ENCODE measurements around the gene KLHL6. TPM values are rescaled to one million over a fixed set of nuclear protein-coding genes. Genes with fewer than 3 reads are reported as not detected.

The KLHL6 gene
- total RNA-seq, 4 donors from 2014 or later: 0.10 to 1.4 (median 0.39) TPM

DNA sequence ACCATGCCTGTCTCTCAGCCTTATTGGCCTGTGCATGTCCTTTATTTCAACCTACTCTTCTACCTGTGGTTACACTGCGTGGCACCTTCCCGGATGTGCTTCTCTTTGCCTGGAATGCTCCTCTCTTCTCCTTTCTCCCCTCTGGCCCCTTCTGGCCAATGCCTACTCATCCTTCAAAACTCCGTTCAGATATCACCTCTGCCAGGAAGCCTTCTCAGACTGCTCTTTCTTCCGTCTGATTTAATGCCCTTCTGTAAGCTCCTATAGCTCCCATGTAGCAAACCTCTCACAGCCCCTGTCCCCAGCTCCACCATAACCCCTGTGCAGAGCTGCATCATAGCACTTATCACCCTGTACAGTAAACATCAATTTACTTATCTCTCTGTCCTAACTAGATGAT lies 13.2 kb downstream of the KLHL6 start:
- TF ChIP-seq POLR2AphosphoS5 (IDR thresholded peaks at IDR 0.05) (no peak), POLR2A (IDR thresholded peaks at IDR 0.05) (no peak), EP300 (IDR thresholded peaks at IDR 0.05) (no peak)
- TF ChIP-seq, protein P1, sequence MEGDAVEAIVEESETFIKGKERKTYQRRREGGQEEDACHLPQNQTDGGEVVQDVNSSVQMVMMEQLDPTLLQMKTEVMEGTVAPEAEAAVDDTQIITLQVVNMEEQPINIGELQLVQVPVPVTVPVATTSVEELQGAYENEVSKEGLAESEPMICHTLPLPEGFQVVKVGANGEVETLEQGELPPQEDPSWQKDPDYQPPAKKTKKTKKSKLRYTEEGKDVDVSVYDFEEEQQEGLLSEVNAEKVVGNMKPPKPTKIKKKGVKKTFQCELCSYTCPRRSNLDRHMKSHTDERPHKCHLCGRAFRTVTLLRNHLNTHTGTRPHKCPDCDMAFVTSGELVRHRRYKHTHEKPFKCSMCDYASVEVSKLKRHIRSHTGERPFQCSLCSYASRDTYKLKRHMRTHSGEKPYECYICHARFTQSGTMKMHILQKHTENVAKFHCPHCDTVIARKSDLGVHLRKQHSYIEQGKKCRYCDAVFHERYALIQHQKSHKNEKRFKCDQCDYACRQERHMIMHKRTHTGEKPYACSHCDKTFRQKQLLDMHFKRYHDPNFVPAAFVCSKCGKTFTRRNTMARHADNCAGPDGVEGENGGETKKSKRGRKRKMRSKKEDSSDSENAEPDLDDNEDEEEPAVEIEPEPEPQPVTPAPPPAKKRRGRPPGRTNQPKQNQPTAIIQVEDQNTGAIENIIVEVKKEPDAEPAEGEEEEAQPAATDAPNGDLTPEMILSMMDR (IDR thresholded peaks at IDR 0.05): no peak
- Histone ChIP-seq H3K9me3 (no peaks in the 10 kb centered on the region), H3K4me3 (no peak overlapping the region), H3K27me3 (no peaks in the 10 kb centered on the region), H3K36me3 (no peaks in the 10 kb centered on the region), H3K27ac (no peak overlapping the region), H3K4me1 (no peaks in the 10 kb centered on the region)
- WGBS: 87% methylated on average over 4 of the region's 4 CpGs
- no peak for DNase-seq (ENCODE audit: low spot score in 2 of 2)

DNA sequence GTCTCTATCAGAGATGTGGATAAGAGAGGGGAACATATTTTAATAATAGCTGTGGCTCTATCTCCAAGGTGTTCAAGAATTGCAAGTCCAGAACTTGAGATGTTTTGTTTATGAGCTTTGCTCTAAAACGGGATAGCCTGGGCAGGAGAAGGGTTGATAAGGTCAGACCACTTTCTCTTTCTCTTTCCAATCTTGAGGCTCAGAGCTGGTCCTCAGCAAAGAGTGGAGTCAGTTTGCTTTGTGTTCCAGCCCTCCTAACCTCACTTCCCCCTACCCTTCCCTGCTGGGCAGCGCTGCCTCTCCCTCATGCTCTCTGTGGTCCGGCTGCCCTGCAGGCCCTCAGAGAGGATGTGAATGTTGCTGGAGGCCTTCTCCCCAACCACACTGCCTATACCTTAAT lies 13.8 kb downstream of the KLHL6 start:
- Histone ChIP-seq H3K9me3 (no peaks in the 10 kb centered on the region), H3K4me3 (no peak overlapping the region), H3K4me1 (no peaks in the 10 kb centered on the region), H3K27ac (no peak overlapping the region), H3K36me3 (no peaks in the 10 kb centered on the region), H3K27me3 (no peaks in the 10 kb centered on the region)
- TF ChIP-seq EP300 (IDR thresholded peaks at IDR 0.05): no peak
- no peak for TF ChIP-seq POLR2A (IDR thresholded peaks at IDR 0.05)
- TF ChIP-seq, protein P1 (IDR thresholded peaks at IDR 0.05): no peak
- TF ChIP-seq POLR2AphosphoS5 (IDR thresholded peaks at IDR 0.05): no peak
- WGBS: 67% methylated on average over 3 of the region's 3 CpGs
- no peak for DNase-seq (ENCODE audit: low spot score in 2 of 2)

DNA sequence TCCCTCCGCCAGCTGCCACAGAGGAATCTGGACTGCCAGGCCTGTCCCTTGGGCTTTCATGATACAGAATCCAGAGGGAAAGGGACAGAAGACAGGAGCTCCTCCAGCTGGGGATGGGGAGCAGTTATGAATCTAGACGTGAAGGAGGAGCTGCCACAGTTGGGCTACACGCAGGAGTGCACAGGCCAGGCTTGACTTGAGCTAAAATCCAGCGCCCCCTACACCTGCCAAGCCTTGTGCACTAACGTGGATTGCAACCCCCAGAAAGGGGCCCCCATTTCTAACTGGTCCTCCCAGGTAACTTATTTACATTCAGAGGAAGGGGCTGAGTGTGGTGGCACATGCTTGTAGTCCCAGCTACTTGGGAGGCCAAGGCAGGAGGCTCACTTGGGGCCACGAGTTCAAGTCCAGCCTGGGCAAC lies 14.3 kb downstream of the KLHL6 start:
- H3K4me1 ChIP-seq: no peaks in the 10 kb centered on the region
- H3K27ac ChIP-seq: no peak overlapping the region

DNA sequence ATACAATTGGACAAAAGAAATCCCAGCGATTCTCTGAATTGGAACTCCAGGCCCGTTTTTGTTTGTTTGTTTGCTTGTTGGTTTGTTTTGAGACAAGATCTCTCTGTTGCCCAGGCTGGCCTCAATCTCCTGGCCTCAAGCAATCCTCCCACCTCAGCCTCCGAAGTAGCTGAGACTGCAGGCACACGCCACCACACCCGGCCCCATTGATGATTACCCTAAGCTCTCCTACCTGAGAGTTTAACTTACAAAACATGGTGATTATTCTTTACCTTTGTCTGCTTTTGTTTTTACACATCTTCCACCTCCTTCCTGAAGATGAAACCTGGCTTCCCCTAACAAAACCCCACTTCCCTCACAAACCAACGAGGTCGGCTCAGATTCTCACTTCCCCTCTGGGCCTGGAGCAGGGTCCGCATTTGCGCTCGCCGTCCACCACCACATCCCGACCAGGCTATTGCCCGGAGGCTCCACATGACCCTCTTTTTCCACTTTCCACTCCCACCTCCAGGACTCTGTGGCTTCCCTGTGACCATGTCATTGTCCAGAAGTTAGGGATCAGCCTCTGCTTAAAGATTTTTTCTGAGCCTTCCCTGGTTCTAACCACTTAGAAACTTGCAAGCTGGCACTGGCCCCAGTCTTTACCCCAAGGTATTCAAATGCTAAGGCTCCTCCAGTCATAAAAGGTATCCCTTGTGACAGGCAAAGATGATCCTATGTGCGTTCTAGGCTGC lies 14.8 kb downstream of the KLHL6 start:
- H3K36me3 ChIP-seq: no peaks in the 10 kb centered on the region
- H3K4me1 ChIP-seq: no peaks in the 10 kb centered on the region
- H3K27me3 ChIP-seq: no peaks in the 10 kb centered on the region

More for the DNA sequence above, 14.3 kb downstream of the KLHL6 start:
- TF ChIP-seq POLR2A (IDR thresholded peaks at IDR 0.05) (no peak), POLR2AphosphoS5 (IDR thresholded peaks at IDR 0.05) (no peak), EP300 (IDR thresholded peaks at IDR 0.05) (no peak)
- TF ChIP-seq, protein P1 (IDR thresholded peaks at IDR 0.05): no peak
- Histone ChIP-seq H3K27me3 (no peaks in the 10 kb centered on the region), H3K36me3 (no peaks in the 10 kb centered on the region), H3K4me3 (no peak overlapping the region), H3K9me3 (no peaks in the 10 kb centered on the region)
- DNase-seq (ENCODE audit: low spot score in 2 of 2): no peak
- WGBS: 79% methylated on average over 6 of the region's 6 CpGs

DNA sequence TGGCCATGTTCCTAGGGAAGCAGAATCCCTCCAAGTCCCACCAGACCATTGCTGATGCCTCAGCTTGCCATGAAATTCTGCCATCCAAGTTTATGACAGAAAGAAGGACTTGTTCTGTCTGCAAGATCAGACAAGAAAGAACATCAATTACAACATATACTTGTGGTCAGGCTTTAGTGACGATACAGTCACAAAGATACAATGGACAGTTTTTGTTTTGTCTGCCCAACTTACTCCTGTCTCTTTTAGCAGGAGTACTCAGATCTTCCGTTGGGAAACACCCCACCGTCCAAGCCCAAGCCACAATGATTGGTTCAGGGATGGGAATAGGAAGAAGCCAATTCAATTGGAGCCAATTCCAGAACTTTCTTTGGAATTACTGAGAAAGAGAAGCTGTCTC lies 15.7 kb downstream of the KLHL6 start:
- H3K36me3 ChIP-seq: no peaks in the 10 kb centered on the region
- H3K27ac ChIP-seq: no peak overlapping the region
- DNase-seq (ENCODE audit: low spot score in 2 of 2): no peak
- no peaks in the 10 kb centered on the region for H3K4me1 ChIP-seq
- H3K9me3 ChIP-seq: no peaks in the 10 kb centered on the region
- WGBS: 54% methylated on average over 3 of the region's 3 CpGs
- TF ChIP-seq, protein P1 (IDR thresholded peaks at IDR 0.05): no peak
- TF ChIP-seq EP300 (IDR thresholded peaks at IDR 0.05) (no peak), POLR2AphosphoS5 (IDR thresholded peaks at IDR 0.05) (no peak), POLR2A (IDR thresholded peaks at IDR 0.05) (no peak)
- no peaks in the 10 kb centered on the region for H3K27me3 ChIP-seq
- no peak overlapping the region for H3K4me3 ChIP-seq

More for the DNA sequence above, 14.8 kb downstream of the KLHL6 start:
- 86% methylated on average over 14 of the region's 14 CpGs for WGBS
- Histone ChIP-seq H3K9me3 (no peaks in the 10 kb centered on the region), H3K4me3 (no peak overlapping the region), H3K27ac (no peak overlapping the region)
- no peak for DNase-seq (ENCODE audit: low spot score in 2 of 2)
- TF ChIP-seq EP300 (IDR thresholded peaks at IDR 0.05) (no peak), POLR2A (IDR thresholded peaks at IDR 0.05) (no peak), POLR2AphosphoS5 (IDR thresholded peaks at IDR 0.05) (no peak)
- TF ChIP-seq, protein P1 (IDR thresholded peaks at IDR 0.05): no peak

Data from suprapubic skin (tissue), 4 donors.